Stimulated activated CD8-positive, alpha-beta memory T cell treated with anti-CD3 and anti-CD28 coated beads, Interleukin-7, amount 100 ng/mL, for 4 hours (primary cell): Measurements from ENCODE around the gene SYNJ2.

Source experiments
- DNase-seq, 2 donors: peaks; one replicate each; pipeline ENCODE4 v3.0.0-alpha.2; 2020; ENCODE audit warnings: low read depth in 2 of 2

The SYNJ2 gene

GRCh38 chr6:157996201-157996712, 14.6 kb downstream of the SYNJ2 start:
- no peak for DNase-seq

GRCh38 chr6:157996918-157997702, 15.4 kb downstream of the SYNJ2 start:
- no peak for DNase-seq

GRCh38 chr6:157997893-157998608, 16.4 kb downstream of the SYNJ2 start:
- DNase-seq = no peak

DNA sequence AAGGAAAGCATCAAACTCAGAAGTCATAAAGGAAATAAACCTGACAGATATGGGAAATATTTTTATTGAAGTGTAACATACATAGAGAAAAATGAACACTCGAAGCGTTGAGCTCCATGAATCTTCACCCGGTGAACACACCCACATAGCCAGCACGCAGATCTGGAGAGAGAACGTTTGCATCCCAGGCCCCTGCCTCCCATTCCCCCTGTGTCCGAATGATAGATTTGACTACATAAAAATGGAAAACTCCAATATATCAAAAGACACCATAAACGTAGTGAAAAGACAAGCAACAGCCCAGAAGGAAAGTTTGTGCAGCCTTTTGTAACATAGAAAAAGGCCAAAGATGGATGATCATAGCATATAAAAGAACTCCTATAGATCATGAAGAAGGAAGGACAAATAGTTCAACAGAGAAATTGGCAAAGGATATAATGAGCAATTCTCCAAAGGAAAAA, 17.1 kb downstream of the SYNJ2 start:
- no peak for DNase-seq

DNA sequence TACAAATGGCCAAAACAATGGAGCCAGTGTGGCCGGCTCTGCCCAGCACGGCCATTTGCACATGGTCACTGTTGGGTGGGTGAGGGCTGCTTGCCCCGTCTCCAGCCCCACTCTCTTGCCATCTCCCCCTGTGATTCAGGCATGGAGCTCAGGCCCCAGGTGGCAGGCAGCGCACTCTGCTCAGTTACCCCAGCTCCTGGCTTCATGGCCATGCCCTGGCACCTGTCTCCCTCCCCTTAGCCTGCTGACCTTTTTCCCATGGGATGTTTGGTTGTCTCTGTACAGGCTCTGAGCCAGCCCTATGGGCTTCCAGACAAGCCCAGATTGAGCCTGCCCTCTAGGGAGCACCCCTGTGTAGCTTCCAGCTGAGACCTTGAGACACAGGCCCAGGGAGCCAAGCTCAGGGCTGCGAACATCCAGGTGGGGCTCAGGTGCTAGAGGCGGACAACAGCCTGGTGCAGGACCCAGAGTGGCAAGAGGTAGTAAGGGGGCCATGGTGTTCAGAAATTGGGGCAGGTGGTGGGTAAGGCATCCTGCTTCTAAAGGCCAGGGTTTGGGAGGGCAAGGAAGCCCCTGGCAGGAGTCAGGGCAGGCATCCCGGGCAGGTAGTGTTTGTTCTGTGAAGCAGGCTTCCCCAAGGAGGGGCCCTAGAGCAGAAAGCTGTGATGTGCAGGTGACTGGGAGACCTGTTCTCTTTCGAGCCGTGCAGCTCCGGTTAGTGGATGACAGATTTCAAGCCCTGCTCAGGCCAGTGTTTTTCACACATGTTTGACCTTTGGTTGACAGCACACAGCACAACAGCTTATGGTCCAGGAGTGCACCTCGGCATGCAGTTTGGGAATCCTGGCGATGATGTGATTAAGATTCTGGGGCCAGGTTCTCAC, 17.7 kb downstream of the SYNJ2 start:
- no peak for DNase-seq

DNA sequence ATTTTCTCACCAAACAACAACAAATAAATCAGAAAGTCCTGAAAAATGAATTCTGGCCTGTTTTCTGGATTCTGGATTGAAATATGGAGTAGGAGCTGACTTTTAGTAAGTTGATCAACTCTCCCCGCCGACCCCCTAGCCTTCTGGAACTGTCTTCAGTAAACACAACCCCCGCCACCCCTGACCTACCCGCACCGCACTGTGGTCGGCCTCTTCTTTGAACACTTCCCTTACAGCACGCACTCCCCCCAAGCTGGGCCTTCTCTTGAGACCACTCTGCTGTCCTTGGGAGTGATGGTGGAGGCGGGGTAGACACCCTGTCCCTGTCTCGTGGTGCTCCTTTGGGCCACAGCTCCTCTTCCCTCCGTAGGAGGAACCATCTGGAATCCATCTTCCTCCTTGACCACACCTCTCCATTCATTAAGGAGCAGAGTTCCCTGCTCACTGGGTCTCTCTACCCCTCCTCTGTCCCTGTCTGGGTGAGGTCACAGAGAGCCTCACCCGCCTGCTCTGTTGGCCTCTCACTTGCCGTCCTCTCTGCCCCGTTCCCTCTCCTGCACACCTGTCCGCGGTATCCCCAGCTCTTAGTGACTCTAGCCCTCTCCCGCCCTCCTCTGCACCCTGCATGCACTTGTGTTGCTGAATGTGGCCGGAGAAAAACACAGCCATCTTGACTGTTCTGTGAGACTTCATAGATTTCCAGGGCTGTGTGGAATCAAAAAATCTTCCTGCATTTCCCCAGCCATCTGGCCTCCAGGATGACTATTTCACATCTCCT, 19.1 kb downstream of the SYNJ2 start:
- DNase-seq = no peak

DNA sequence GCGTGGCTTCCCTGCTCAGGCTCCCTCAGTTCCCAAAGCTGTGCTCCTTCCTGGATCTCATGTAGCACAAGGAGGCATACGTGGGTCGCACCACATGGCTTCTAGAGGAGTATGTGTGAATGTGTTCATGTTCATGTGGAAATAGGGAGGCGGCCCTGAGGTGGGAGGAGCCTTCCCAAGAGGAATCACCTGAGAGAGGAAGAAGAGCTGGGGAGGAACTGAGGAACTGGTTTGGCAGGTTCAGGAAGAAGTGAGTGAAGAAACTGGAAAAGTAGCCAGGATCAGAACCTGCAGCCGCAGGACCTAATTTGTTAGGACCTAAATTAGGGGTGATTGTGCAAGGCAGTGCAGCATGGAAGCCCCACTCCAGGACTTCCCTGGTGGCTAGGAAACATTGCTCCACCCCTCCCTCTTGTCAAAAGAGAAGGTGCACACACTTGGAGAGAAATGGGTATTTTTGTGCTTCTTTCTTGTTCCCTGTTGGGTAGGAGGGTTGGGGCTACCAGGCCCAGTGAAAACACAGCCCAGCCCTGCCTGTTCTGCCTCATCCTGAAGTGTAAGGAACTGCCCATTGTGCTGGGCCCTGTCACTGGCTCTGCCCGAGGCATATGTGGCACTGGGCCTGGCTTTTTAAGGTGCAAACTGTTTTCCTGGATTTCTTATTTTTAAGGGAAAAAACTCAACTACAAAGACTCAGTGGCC, 20.7 kb downstream of the SYNJ2 start:
- DNase-seq = no peak

DNA sequence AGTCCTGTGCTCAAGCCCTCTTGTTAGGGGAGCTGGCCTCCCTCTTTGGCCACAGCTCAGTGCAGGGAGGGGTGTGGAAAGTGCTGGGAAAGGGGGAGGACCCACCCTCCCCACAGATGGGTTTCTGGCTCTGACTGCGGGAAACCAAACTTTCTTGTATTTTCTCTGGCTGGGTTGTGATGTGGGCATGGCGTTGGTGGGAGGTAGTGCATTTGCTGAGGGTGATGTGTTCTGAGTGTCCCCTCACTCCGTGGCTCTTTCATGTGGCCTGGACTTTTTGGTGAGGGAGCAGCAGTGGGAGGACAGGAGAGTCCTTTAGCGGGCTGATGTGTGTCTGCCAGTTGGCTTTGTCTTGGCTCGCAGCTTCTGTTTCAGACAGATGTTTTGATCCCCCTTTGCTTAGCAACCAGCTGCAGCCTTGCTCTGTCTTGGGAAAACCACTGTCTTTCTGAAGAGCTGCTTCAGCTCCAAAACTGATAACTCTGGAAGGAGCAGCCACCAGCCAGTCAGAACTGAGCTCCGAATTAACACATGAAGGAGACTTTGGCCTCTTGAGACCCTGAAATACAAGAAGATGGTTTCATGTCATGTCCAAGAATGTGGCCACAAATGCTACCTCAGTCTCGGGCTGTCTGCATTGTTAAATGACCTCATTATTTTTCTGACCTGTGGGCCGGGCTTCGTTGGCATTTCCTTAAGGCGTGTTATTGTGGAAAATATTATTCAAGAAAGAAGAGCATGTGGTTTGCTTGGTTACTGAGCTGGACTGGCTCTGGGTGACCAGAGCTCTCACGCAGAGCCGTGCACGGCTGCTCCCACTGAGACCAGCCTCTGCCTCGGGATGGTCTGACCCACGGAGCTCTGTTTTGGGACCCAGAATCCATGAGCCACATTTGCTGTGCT, 21.5 kb downstream of the SYNJ2 start:
- DNase-seq = no peak

GRCh38 chr6:158003910-158004700, 22.4 kb downstream of the SYNJ2 start:
- DNase-seq = no peak

DNA sequence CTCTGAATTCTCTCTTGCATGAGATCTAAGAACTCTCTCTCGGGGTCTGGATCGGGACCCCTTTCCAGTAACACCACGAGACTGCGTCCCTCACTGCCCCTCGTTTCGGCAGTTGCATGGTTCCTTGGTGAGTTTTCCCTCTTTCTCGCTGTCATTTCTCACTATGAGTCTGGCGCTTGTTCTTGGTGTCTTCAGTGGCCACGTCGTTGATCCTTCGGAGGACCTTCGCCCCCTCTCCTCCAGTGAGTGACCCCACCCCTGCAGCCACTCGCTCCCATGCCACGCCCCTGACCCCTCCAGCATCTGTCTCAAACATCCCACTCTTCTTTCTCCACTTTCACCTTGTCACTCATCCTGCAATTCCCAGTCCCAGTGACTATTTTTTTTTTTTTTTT, 23.0 kb downstream of the SYNJ2 start:
- no peak for DNase-seq

- DNase-seq = no peak
Measured at GRCh38 chr6:158005626-158006180, 24.0 kb downstream of the SYNJ2 start.

GRCh38 chr6:158006331-158006730, 24.7 kb downstream of the SYNJ2 start:
- DNase-seq = no peak

GRCh38 chr6:158006821-158007570, 25.3 kb downstream of the SYNJ2 start:
- no peak for DNase-seq

GRCh38 chr6:158008864-158009113, 27.1 kb downstream of the SYNJ2 start:
- no peak for DNase-seq

DNA sequence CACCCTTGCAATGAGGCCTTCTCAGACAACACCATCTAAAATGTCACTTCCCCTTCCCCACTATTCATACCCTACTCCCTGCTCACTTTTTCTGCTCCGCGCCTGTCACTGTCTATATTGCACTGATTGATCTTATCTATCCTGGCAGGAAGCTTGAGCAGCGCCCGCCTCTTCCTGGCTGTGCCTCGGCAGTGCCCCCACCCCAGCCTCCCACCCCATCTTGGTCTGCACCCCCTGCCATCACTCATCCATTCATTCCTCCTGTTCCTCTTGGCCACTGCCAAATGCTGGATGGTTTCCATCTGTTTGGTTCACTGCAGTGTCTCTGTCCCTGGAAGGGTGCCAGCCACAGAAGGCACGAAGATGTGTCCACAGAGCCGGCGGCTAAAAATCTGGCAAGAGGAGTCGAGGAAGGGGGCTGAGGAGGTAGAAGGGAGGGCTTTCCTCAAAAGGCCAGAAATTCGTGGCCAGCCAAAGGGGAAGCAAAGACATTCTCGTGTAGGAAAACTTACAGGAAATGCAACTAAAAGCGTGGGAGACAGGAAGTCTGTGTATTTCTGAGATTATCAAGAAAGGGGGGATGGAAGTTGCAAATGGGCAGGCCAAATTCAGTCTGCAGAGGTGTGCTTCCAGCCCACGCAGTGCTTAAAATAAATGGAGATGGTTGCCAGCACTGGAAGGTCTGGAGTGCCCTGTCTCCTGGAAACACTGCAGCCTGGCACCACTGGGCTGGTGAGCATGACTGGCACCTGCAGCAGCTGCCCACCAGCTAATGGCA, 27.6 kb downstream of the SYNJ2 start:
- DNase-seq = no peak

DNA sequence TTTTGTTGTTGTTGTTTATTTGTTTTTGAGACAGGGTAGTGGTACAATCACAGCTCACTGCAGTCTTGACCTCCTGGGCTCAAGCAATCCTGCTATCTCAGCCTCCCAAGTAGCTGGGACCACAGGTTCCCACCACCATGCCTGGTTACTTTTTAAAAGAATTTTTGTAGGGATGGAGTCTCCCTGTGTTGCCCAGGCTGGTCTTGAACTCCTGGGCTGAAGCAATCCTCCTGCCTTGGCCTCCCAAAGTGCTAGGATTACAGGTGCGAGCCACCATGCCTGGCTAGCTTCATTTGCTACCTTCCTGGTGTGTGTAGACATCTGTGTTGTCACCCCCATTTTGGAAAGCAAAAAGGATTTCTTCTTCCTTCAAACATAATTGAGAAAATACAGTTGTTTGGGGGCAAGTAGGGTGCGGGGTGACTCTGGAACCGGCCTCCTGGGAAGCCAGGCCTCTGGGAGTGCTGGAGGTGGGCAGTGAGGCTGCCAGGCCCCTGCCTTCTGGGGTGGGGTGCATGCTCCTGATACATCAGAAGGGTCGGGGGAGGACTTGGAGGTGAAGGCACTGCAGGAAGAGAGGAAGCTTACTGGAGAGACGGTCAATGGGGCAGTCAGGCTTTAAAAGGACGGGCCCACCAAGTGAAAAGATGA, 28.4 kb downstream of the SYNJ2 start:
- no peak for DNase-seq
